ENCODE results near the gene ZSWIM4. TPM values are rescaled to one million over a fixed set of nuclear protein-coding genes. Genes with fewer than 3 reads are reported as not detected.

The ZSWIM4 gene
- 8.0 and 19.4 TPM in 2 replicates for total RNA-seq

GRCh38 chr19:13794757-13795589 lies at the start of gene ZSWIM4:
TSS of gene ZSWIM4 (plus strand) at chr19:13795443. CDS start at chr19:13795649, 206 bp downstream.

GRCh38 chr19:13764101-13764807 lies 31.0 kb upstream of the ZSWIM4 start, which contains the start of gene MRI1:
TSS of gene MRI1 (plus strand) at chr19:13764522. CDS start at chr19:13764589, 67 bp downstream.

GRCh38 chr19:13774217-13775191 lies 20.7 kb upstream of the ZSWIM4 start, which contains the start of gene C19orf53:
TSS of gene C19orf53 (plus strand) at chr19:13774456. CDS start at chr19:13774478, 22 bp downstream.

GRCh38 chr19:13876834-13877233 lies 81.6 kb downstream of the ZSWIM4 start, which contains the start of gene NANOS3:
TSS of gene NANOS3 (plus strand) at chr19:13877134. CDS start at chr19:13877249, 115 bp downstream.

Other genes starting within 250 kb of the ZSWIM4 start
- 35.8 and 38.9 TPM in 2 replicates for gene MRI1, start 30.9 kb upstream of the ZSWIM4 start, total RNA-seq
- 46.9 and 58.9 TPM in 2 replicates for gene C19orf53, start 21.0 kb upstream of the ZSWIM4 start, total RNA-seq
- gene NANOS3, start 81.7 kb downstream of the ZSWIM4 start, total RNA-seq = 0.33 TPM in 1 of 2 replicates, not detected in the other
- 0.65 and 0.99 TPM in 2 replicates for gene BRME1, start 110.7 kb downstream of the ZSWIM4 start, total RNA-seq
- gene CC2D1A, start 110.8 kb downstream of the ZSWIM4 start, total RNA-seq = 12.2 and 15.5 TPM in 2 replicates
- 3.2 and 5.9 TPM in 2 replicates for gene PODNL1, start 143.0 kb downstream of the ZSWIM4 start, total RNA-seq
- 7.0 and 10.0 TPM in 2 replicates for gene DCAF15, start 157.1 kb downstream of the ZSWIM4 start, total RNA-seq
- 6.6 and 8.0 TPM in 2 replicates for gene RFX1, start 210.9 kb downstream of the ZSWIM4 start, total RNA-seq
- not detected in 2 replicates for gene RLN3, start 232.7 kb downstream of the ZSWIM4 start, total RNA-seq
- 1.7 and 6.8 TPM in 2 replicates for gene IL27RA, start 236.3 kb downstream of the ZSWIM4 start, total RNA-seq

All from smooth muscle cell of the pulmonary artery (primary cell).